Thyroid gland (tissue), 4 donors: Measurements from ENCODE around the gene ZBED4. TPM values are rescaled to one million over a fixed set of nuclear protein-coding genes. Genes with fewer than 3 reads are reported as not detected.

Experiments used
- DNase-seq, 2 donors: peaks; one replicate each; pipeline ENCODE4 v3.0.0-alpha.2; 2019
- H3K27ac ChIP-seq, 3 donors: fragments of 200-600 bp; sonication (generic); 1 replicate in 2 of 3; 2 replicates in 1 of 3; pipeline ENCODE4 v1.5.1; 2016 to 2019; ENCODE audit warnings: mild to moderate bottlenecking in 1 of 3, moderate library complexity in 1 of 3
- H3K27me3 ChIP-seq: fragments of 200-600 bp; sonication (generic); one replicate; pipeline ENCODE4 v1.5.1; 2019
- H3K36me3 ChIP-seq, 2 donors: fragments of 200-600 bp; sonication (generic); one replicate each; pipeline ENCODE4 v1.5.1; 2016 to 2019
- H3K4me1 ChIP-seq, 2 donors: fragments of 200-600 bp; sonication (generic); one replicate each; pipeline ENCODE4 v1.5.1; 2017 to 2019
- H3K4me3 ChIP-seq, 3 donors: fragments of 200-600 bp; sonication (generic); replicated peaks in 1 of 3; 1 replicate in 2 of 3; 2 replicates in 1 of 3; pipeline ENCODE4 v1.5.1; 2016; ENCODE audit warnings: mild to moderate bottlenecking in 1 of 3
- H3K9me3 ChIP-seq: fragments of 200-600 bp; sonication (generic); one replicate; pipeline ENCODE4 v1.5.1; 2017
- CTCF ChIP-seq, 6 experiments: fragments of 200-600 bp in 3 of 6; fragments of 450-650 bp in 3 of 6; sonication (generic) in 3 of 6; IDR thresholded peaks; one replicate each; pipeline ENCODE4 v1.5.1; 2016 to 2019; ENCODE audit warnings: antibody characterized with exemption in 6 of 6, mild to moderate bottlenecking in 2 of 6, inconsistent platforms in 1 of 6, moderate library complexity in 1 of 6
- POLR2A ChIP-seq, 2 donors: fragments of 450-650 bp; IDR thresholded peaks; one replicate each; pipeline ENCODE4 v1.6.1; 2017; ENCODE audit warnings: antibody characterized with exemption in 2 of 2, mild to moderate bottlenecking in 2 of 2, moderate library complexity in 1 of 2
- WGBS, 2 donors: methylation state at CpG; one replicate each; pipeline ENCODE4 v1.1.5; 2017; 5-methylcytosine and 5-hydroxymethylcytosine counted together
- intact Hi-C: fragments of 100-400 bp; cut with DNase I; formaldehyde crosslinking; loops from one replicate; pipeline ENCODE4 v1.15.1; 2023
- total RNA-seq, 4 donors: library from RNA; depleted of rRNA; stranded (reverse); fragments of >200 nt; gene quantifications; one replicate each; pipeline ENCODE4 v1.2.3, GENCODE V29; 2016

The ZBED4 gene
- total RNA-seq, 4 donors from 2014 or later: 9.4 to 15.8 (median 10.1) TPM

- TF ChIP-seq POLR2A (IDR thresholded peaks at IDR 0.05): no peak
- TF ChIP-seq CTCF (IDR thresholded peaks at IDR 0.05): no peak
- no peaks in the 10 kb centered on the region for H3K27me3 ChIP-seq
- H3K4me3 ChIP-seq: no peak overlapping the region
- intact Hi-C loops: no loop called here
- peaks cover 23 to 32% of the 10 kb centered on the region in 2 donors for H3K36me3 ChIP-seq
- no peak for DNase-seq
- H3K27ac ChIP-seq: no peak overlapping the region
- no peaks in the 10 kb centered on the region for H3K9me3 ChIP-seq
- H3K4me1 ChIP-seq: peaks cover 27 to 36% of the 10 kb centered on the region in 2 donors
- WGBS, 2 donors: 88 to 92% methylated on average over 15 to 16 of the region's 16 CpGs
These were observed 29.3 kb upstream of the ZBED4 start for GRCh38 chr22:49824185-49824925.

GRCh38 chr22:49824936-49825335, 28.7 kb upstream of the ZBED4 start:
- intact Hi-C loops: no loop called here
- Histone ChIP-seq H3K4me1 (peaks cover 27 to 36% of the 10 kb centered on the region in 2 donors), H3K27me3 (no peaks in the 10 kb centered on the region), H3K4me3 (no peak overlapping the region), H3K36me3 (peaks cover 23 to 32% of the 10 kb centered on the region in 2 donors), H3K9me3 (no peaks in the 10 kb centered on the region), H3K27ac (no peak overlapping the region)
- DNase-seq: no peak
- WGBS, 2 donors: 90 to 96% methylated on average over 12 of the region's 12 CpGs
- TF ChIP-seq POLR2A (IDR thresholded peaks at IDR 0.05) (no peak), CTCF (IDR thresholded peaks at IDR 0.05) (no peak)

GRCh38 chr22:49825436-49825835, 28.2 kb upstream of the ZBED4 start:
- Histone ChIP-seq H3K9me3 (no peaks in the 10 kb centered on the region), H3K27ac (no peak overlapping the region), H3K4me3 (no peak overlapping the region), H3K27me3 (no peaks in the 10 kb centered on the region), H3K36me3 (peaks cover 19 to 27% of the 10 kb centered on the region in 2 donors), H3K4me1 (peaks cover 27 to 36% of the 10 kb centered on the region in 2 donors)
- intact Hi-C loops: no loop called here
- no peak for DNase-seq
- 62 to 70% methylated on average over 8 to 10 of the region's 10 CpGs for WGBS, 2 donors
- TF ChIP-seq POLR2A (IDR thresholded peaks at IDR 0.05) (no peak), CTCF (IDR thresholded peaks at IDR 0.05) (no peak)

- intact Hi-C loops: no loop called here
- peaks cover 24 to 31% of the 10 kb centered on the region in 2 donors for H3K4me1 ChIP-seq
- DNase-seq: no peak
- H3K9me3 ChIP-seq: no peaks in the 10 kb centered on the region
- H3K4me3 ChIP-seq: peak overlapping the region; percentile 64 to 89 (median 75)
- TF ChIP-seq CTCF (IDR thresholded peaks at IDR 0.05): no peak
- no peak for TF ChIP-seq POLR2A (IDR thresholded peaks at IDR 0.05)
- peak overlapping the region in 1 of 3 donors; percentile 82 for H3K27ac ChIP-seq
- no peaks in the 10 kb centered on the region for H3K27me3 ChIP-seq
- 17 to 33% methylated on average over 9 to 19 of the region's 31 CpGs for WGBS, 2 donors
- H3K36me3 ChIP-seq: peaks cover 13 to 21% of the 10 kb centered on the region in 2 donors
These were observed 27.6 kb upstream of the ZBED4 start for GRCh38 chr22:49825944-49826602.
